K562 (cell line): ENCODE data around the gene MEDAG.

Experiments
- ATF6 ChIP-seq: sonication (generic); formaldehyde crosslinking; IDR thresholded peaks from 2 replicates; pipeline ENCODE4 v1.4.0; 2020; ENCODE audit warnings: mild to moderate bottlenecking, missing genetic modification reagents
- FIP1L1 ChIP-seq: fragments of 200-400 bp; formaldehyde crosslinking; IDR thresholded peaks from 2 replicates; pipeline ENCODE4 v1.6.1; 2018; ENCODE audit warnings: mild to moderate bottlenecking, low read depth, low read length; ENCODE audit not compliant: poor library complexity, severe bottlenecking
- GATA2 ChIP-seq: sonication (generic); formaldehyde crosslinking; IDR thresholded peaks from 2 replicates; pipeline ENCODE4 v1.4.0; 2020; ENCODE audit warnings: mild to moderate bottlenecking, missing genetic modification reagents
- JUN ChIP-seq, 2 experiments: sonication (generic) in 1 of 2; formaldehyde crosslinking in 1 of 2; IDR thresholded peaks; 2 replicates each; pipeline versions ENCODE4 v1.6.1 to v1.8.0; 2012 to 2022; ENCODE audit warnings: borderline replicate concordance in 2 of 2, mild to moderate bottlenecking in 2 of 2, improper control_type of control experiment in 1 of 2, low read depth in 1 of 2, low read length in 1 of 2, missing genetic modification reagents in 1 of 2
- MBD2 ChIP-seq: sonication (generic); IDR thresholded peaks from 2 replicates; pipeline ENCODE4 v1.6.1; 2016; ENCODE audit warnings: low read depth, borderline replicate concordance
- POLR3A ChIP-seq: IDR thresholded peaks from 2 replicates; pipeline ENCODE4 v1.6.1; 2011; ENCODE audit warnings: borderline replicate concordance, mild to moderate bottlenecking, moderate library complexity; ENCODE audit not compliant: insufficient read length, insufficient read depth; ENCODE audit errors: extremely low read depth
- PRPF4 ChIP-seq: fragments of 200-400 bp; formaldehyde crosslinking; IDR thresholded peaks from one replicate; pipeline ENCODE4 v1.6.1; 2017; ENCODE audit warnings: low read length, low read depth, mild to moderate bottlenecking; ENCODE audit not compliant: insufficient read depth, poor library complexity, severe bottlenecking
- RBBP5 ChIP-seq: fragments of 200-600 bp; sonication (generic); IDR thresholded peaks from 2 replicates; pipeline ENCODE4 v1.6.1; 2012; ENCODE audit warnings: borderline replicate concordance, mild to moderate bottlenecking, low read length, control low read depth, inconsistent platforms; ENCODE audit not compliant: insufficient read depth, poor library complexity, severe bottlenecking
- SIN3B ChIP-seq: fragments of 450-650 bp; IDR thresholded peaks from 2 replicates; pipeline ENCODE4 v1.6.1; 2017; ENCODE audit warnings: low read depth, mild to moderate bottlenecking, moderate library complexity
- TCF3 ChIP-seq: sonication (generic); formaldehyde crosslinking; IDR thresholded peaks from 2 replicates; pipeline ENCODE4 v1.4.0; 2020; ENCODE audit warnings: mild to moderate bottlenecking, missing genetic modification reagents
- ZC3H4 ChIP-seq: sonication (generic); formaldehyde crosslinking; IDR thresholded peaks from 2 replicates; pipeline ENCODE4 v1.9.0; 2021; ENCODE audit warnings: missing genetic modification reagents, borderline replicate concordance
- ZFP91 ChIP-seq: sonication (generic); formaldehyde crosslinking; IDR thresholded peaks from 2 replicates; pipeline ENCODE4 v1.8.0; 2022; ENCODE audit warnings: mild to moderate bottlenecking, missing genetic modification reagents

GRCh38 chr13:30920162-30920909, 14.3 kb downstream of the MEDAG start:
- TF ChIP-seq ZFP91 (CRISPR knock-in tag) (no peak), GATA2 (no peak), RBBP5 (no peak), PRPF4 (no peak), ZC3H4 (CRISPR knock-in tag) (no peak), JUN (IDR thresholded peaks at IDR 0.05; ENCODE audit: borderline replicate concordance, low read depth, low read length) (no peak), JUN (CRISPR knock-in tag; IDR thresholded peaks at IDR 0.05; ENCODE audit: borderline replicate concordance) (no peak), FIP1L1 (no peak), MBD2 (no peak), ATF6 (CRISPR knock-in tag) (no peak), POLR3A (no peak), TCF3 (no peak), SIN3B (no peak)
